HepG2 (cell line): ENCODE results near the gene SGIP1. TPM values are rescaled to one million over a fixed set of nuclear protein-coding genes. Genes with fewer than 3 reads are reported as not detected.

ENCODE experiments used
- ATAC-seq: fragments of 200-7000 bp; cut with Tn5 transposase; 3 replicates; pipeline ENCODE4 v1.9.1; 2020; ENCODE audit warnings: mild to moderate bottlenecking, moderate library complexity
- BruUV-seq: library from RNA; stranded (reverse); fragments of 400-500 nt; replicated peaks from 2 replicates; lab custom pipeline; 2021; lab: Mats Ljungman, UMichigan
- CTCF ChIA-PET: fragments of 300-600 bp; formaldehyde crosslinking; extraction: SDS; loops from one replicate; lab custom pipeline; 2021; ENCODE audit warnings: low total read pairs, inconsistent platforms, low intra/inter-chr PET ratio; lab: Yijun Ruan, JAX
- POLR2A ChIA-PET: fragments of 350-600 bp; sonication (Branson Sonifier 250); formaldehyde crosslinking; loops from one replicate; lab custom pipeline; 2020; ENCODE audit warnings: antibody characterized with exemption, inconsistent platforms; lab: Yijun Ruan, JAX
- DNase-seq: peaks from one replicate; pipeline ENCODE4 v3.0.0-alpha.2; 2015; ENCODE audit warnings: low spot score
- FAIRE-seq: peaks from 3 replicates; lab custom pipeline; 2011; peaks lifted over from hg19 to GRCh38; lab: Jason Lieb, UNC
- H2AFZ ChIP-seq: one replicate; pipeline ENCODE4 v1.6.1; 2011; ENCODE audit warnings: low read length, inconsistent platforms
- H3K27ac ChIP-seq: fragments of 300-600 bp; 3 replicates; pipeline ENCODE4 v1.8.0; 2011; ENCODE audit warnings: mixed run types, mild to moderate bottlenecking, mixed read lengths, low read length, inconsistent platforms; ENCODE audit not compliant: insufficient read depth; ENCODE audit errors: extremely low read length
- H3K27me3 ChIP-seq, 2 experiments: fragments of 200-600 bp in 1 of 2; 2 replicates in 1 of 2; 3 replicates in 1 of 2; pipeline versions ENCODE4 v1.6.0 to v1.8.0; 2011; ENCODE audit warnings: low read length in 2 of 2, mild to moderate bottlenecking in 2 of 2, moderate library complexity in 2 of 2, inconsistent platforms in 1 of 2; ENCODE audit not compliant: insufficient read depth in 2 of 2, control insufficient read depth in 1 of 2
- H3K36me3 ChIP-seq, 2 experiments: fragments of 200-600 bp in 1 of 2; replicated peaks in 1 of 2; 2 replicates in 1 of 2; 3 replicates in 1 of 2; pipeline versions ENCODE4 v1.5.1 to v1.8.0; 2011; ENCODE audit warnings: low read length in 2 of 2, inconsistent platforms in 1 of 2; ENCODE audit not compliant: insufficient read depth in 2 of 2, control insufficient read depth in 1 of 2
- H3K4me1 ChIP-seq: 2 replicates; pipeline ENCODE4 v1.5.1; 2012; ENCODE audit warnings: low read length, inconsistent platforms; ENCODE audit not compliant: insufficient read depth
- H3K4me2 ChIP-seq: 2 replicates; pipeline ENCODE4 v1.6.0; 2011; ENCODE audit warnings: low read depth, low read length, inconsistent platforms
- H3K4me3 ChIP-seq, 3 experiments: fragments of 200-600 bp in 1 of 3; sonication (generic), shearing (Covaris generic) in 1 of 3; replicated peaks in 1 of 3; 2 replicates each; pipeline ENCODE4 v1.5.1; 2011 to 2016; ENCODE audit warnings: low read length in 3 of 3, inconsistent platforms in 2 of 3, low read depth in 2 of 3, mild to moderate bottlenecking in 2 of 3, control low read depth in 1 of 3, mixed read lengths in 1 of 3; ENCODE audit not compliant: insufficient read depth in 1 of 3
- H3K79me2 ChIP-seq: one replicate; pipeline ENCODE4 v1.6.1; 2011; ENCODE audit warnings: low read length, inconsistent platforms; ENCODE audit not compliant: insufficient read depth
- H3K9ac ChIP-seq: 2 replicates; pipeline ENCODE4 v1.6.0; 2011; ENCODE audit warnings: mild to moderate bottlenecking, low read depth, low read length, inconsistent platforms; ENCODE audit not compliant: insufficient read depth
- H3K9me3 ChIP-seq: 2 replicates; pipeline ENCODE4 v1.5.1; 2012; ENCODE audit warnings: mild to moderate bottlenecking, low read length
- H4K20me1 ChIP-seq: 2 replicates; pipeline ENCODE4 v1.6.0; 2011; ENCODE audit warnings: inconsistent platforms, mild to moderate bottlenecking, low read length, moderate library complexity; ENCODE audit not compliant: insufficient read depth
- ARNT2 ChIP-seq: sonication (generic); formaldehyde crosslinking; IDR thresholded peaks from 2 replicates; pipeline ENCODE4 v1.8.0; 2022; ENCODE audit warnings: mild to moderate bottlenecking, low read depth, missing genetic modification reagents, moderate library complexity
- HOXD1 ChIP-seq: sonication (generic); formaldehyde crosslinking; IDR thresholded peaks from 2 replicates; pipeline ENCODE4 v1.5.0; 2020; ENCODE audit warnings: missing genetic modification reagents
- MAFG ChIP-seq: sonication (generic); formaldehyde crosslinking; IDR thresholded peaks from 2 replicates; pipeline ENCODE4 v1.5.1; 2020; ENCODE audit warnings: mild to moderate bottlenecking, missing genetic modification reagents
- NCOA2 ChIP-seq: sonication (generic); formaldehyde crosslinking; IDR thresholded peaks from 2 replicates; pipeline ENCODE4 v1.8.0; 2022; ENCODE audit warnings: inconsistent platforms
- RAD21 ChIP-seq: fragments of 450-650 bp; formaldehyde crosslinking; IDR thresholded peaks from 2 replicates; pipeline ENCODE4 v1.5.0; 2020; ENCODE audit warnings: mild to moderate bottlenecking
- RORA ChIP-seq: sonication (generic); formaldehyde crosslinking; IDR thresholded peaks from 2 replicates; pipeline ENCODE4 v1.5.0; 2020; ENCODE audit warnings: mild to moderate bottlenecking, missing genetic modification reagents, moderate library complexity
- SCMH1 ChIP-seq: sonication (generic); formaldehyde crosslinking; IDR thresholded peaks from 2 replicates; pipeline ENCODE4 v1.9.0; 2021; ENCODE audit warnings: missing genetic modification reagents, mild to moderate bottlenecking, borderline replicate concordance
- STAT5B ChIP-seq: sonication (generic); formaldehyde crosslinking; IDR thresholded peaks from 2 replicates; pipeline ENCODE4 v1.4.0; 2020; ENCODE audit warnings: missing genetic modification reagents
- TBP ChIP-seq: sonication (generic); formaldehyde crosslinking; IDR thresholded peaks from 2 replicates; pipeline ENCODE4 v1.5.0; 2020; ENCODE audit warnings: missing genetic modification reagents
- THAP11 ChIP-seq: IDR thresholded peaks from 2 replicates; pipeline ENCODE4 v1.6.1; 2016; ENCODE audit warnings: missing biosample characterization, missing genetic modification reagents
- ZBTB20 ChIP-seq: sonication (generic); formaldehyde crosslinking; IDR thresholded peaks from 2 replicates; pipeline ENCODE4 v1.8.1; 2023; ENCODE audit warnings: missing genetic modification reagents, low read depth, mild to moderate bottlenecking, borderline replicate concordance
- ZBTB8A ChIP-seq: sonication (generic); formaldehyde crosslinking; IDR thresholded peaks from 2 replicates; pipeline ENCODE4 v1.4.0; 2020; ENCODE audit warnings: mild to moderate bottlenecking, low read depth, missing genetic modification reagents, borderline replicate concordance
- ZFYVE20 ChIP-seq: sonication (generic); formaldehyde crosslinking; IDR thresholded peaks from 2 replicates; pipeline ENCODE4 v1.8.0; 2023; ENCODE audit warnings: low read depth, mild to moderate bottlenecking, moderate library complexity, missing genetic modification reagents, borderline replicate concordance
- ZNF205 ChIP-seq: IDR thresholded peaks from 2 replicates; pipeline ENCODE4 v1.6.1; 2018; ENCODE audit warnings: missing biosample characterization, missing genetic modification reagents
- ZNF496 ChIP-seq: sonication (generic); formaldehyde crosslinking; IDR thresholded peaks from 2 replicates; pipeline ENCODE4 v1.8.1; 2023; ENCODE audit warnings: mild to moderate bottlenecking, moderate library complexity, missing genetic modification reagents; ENCODE audit not compliant: insufficient replicate concordance
- ZNF577 ChIP-seq: sonication (generic); formaldehyde crosslinking; IDR thresholded peaks from 2 replicates; pipeline ENCODE4 v1.4.0; 2020; ENCODE audit warnings: mild to moderate bottlenecking, low read depth, missing genetic modification reagents, borderline replicate concordance
- ZNF780A ChIP-seq: sonication (generic); formaldehyde crosslinking; IDR thresholded peaks from 2 replicates; pipeline ENCODE4 v1.8.0; 2022; ENCODE audit warnings: mild to moderate bottlenecking, missing genetic modification reagents, moderate library complexity
- WGBS: methylation state at CpG from one replicate; pipeline ENCODE4 v1.1.6; 2017; ENCODE audit warnings: low lambda C conversion rate; 5-methylcytosine and 5-hydroxymethylcytosine counted together
- in situ Hi-C: cut with HindIII; loops from 2 replicates; pipeline ENCODE4 v1.10.0; 2017; ENCODE audit warnings: low pct_unique_long_range_greater_than_20kb; ENCODE audit not compliant: extremely low pct_ligation_motif_present
- intact Hi-C: fragments of 100-400 bp; cut with micrococcal nuclease; formaldehyde crosslinking; loops from one replicate; pipeline ENCODE4 v1.10.0; 2022; ENCODE audit not compliant: unreplicated experiment
- polyA plus RNA-seq, 8 experiments: library from polyadenylated mRNA; depleted of rRNA in 3 of 8; stranded (reverse) in 7 of 8; unstranded in 1 of 8; fragments of >200 nt; fragmentation: Illumina TruSeq in 4 of 8; extraction: Trizol in 4 of 8; gene quantifications; 2 replicates each; pipeline versions ENCODE4 v1.2.1 to v1.2.3, GENCODE V29; 2011 to 2016; ENCODE audit warnings: low read depth in 4 of 8, missing spikeins in 1 of 8, mixed read lengths in 1 of 8; ENCODE audit not compliant: insufficient read depth in 1 of 8
- total RNA-seq, 5 experiments: library from RNA; depleted of rRNA; stranded (reverse); fragments of >200 nt; fragmentation: Illumina TruSeq; extraction: Trizol; gene quantifications; 2 replicates each; pipeline ENCODE4 v1.2.3, GENCODE V29; 2016; ENCODE audit warnings: low read depth in 1 of 5
- TF ChIP-seq, protein P1 (sequence below): sonication (generic); formaldehyde crosslinking; IDR thresholded peaks from 2 replicates; pipeline ENCODE4 v1.5.0; 2020; ENCODE audit warnings: missing genetic modification reagents
- TF ChIP-seq, protein P2 (sequence below): sonication (generic); formaldehyde crosslinking; IDR thresholded peaks from 2 replicates; pipeline ENCODE4 v1.8.1; 2023; ENCODE audit warnings: mild to moderate bottlenecking, missing genetic modification reagents, borderline replicate concordance
- TF ChIP-seq, protein P3 (sequence below): sonication (generic); formaldehyde crosslinking; IDR thresholded peaks from 2 replicates; pipeline ENCODE4 v1.5.0; 2020; ENCODE audit warnings: mild to moderate bottlenecking, missing genetic modification reagents, borderline replicate concordance

Gene SGIP1
- total and polyA plus RNA-seq, 2 of the 13 experiments (the other 11 are each of a cell fraction or from before 2014, with no cell fraction given) = not detected

DNA sequence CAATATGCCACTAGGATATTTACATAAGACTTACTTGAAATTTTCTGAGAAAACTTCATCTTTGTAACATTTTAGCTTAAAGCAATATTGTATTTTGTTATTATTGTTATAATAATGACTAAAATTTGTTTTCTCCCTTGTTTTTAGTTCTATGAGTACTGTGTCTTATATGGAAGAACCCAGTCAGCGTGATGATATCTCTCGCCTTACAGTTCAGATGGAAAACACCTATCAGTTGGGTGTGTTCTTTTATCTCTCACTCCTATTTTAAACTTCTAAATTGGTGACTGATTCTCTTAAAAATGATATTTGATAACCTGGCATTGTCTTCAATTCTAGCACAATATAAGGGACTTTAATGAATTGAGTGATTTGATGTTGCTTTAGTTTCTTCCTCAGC, 236.3 kb downstream of the SGIP1 start:
- no peak overlapping the region for H3K27ac ChIP-seq
- H3K9me3 ChIP-seq = no peaks in the 10 kb centered on the region
- 74% methylated on average over 2 of the region's 2 CpGs for WGBS
- no peak for FAIRE-seq
- intact Hi-C loops = no loop called here
- H3K4me3 ChIP-seq = no peak overlapping the region
- no peaks in the 10 kb centered on the region for H4K20me1 ChIP-seq
- ATAC-seq = no peak
- H3K36me3 ChIP-seq = no peaks in the 10 kb centered on the region
- no peak for DNase-seq
- no peak overlapping the region for H3K9ac ChIP-seq
- ChIA-PET CTCF (no interaction called here), POLR2A (no interaction called here)
- no peak overlapping the region for H2AFZ ChIP-seq
- in situ Hi-C loops = no loop called here
- H3K79me2 ChIP-seq = no peaks in the 10 kb centered on the region
- H3K4me2 ChIP-seq = no peak overlapping the region
- no peaks in the 10 kb centered on the region for H3K4me1 ChIP-seq
- no peaks in the 10 kb centered on the region for H3K27me3 ChIP-seq
- no TSS peak for BruUV-seq
- TF ChIP-seq ZNF780A (CRISPR knock-in tag) = no peak
- TF ChIP-seq ZFYVE20 (CRISPR knock-in tag) = no peak
- no peak for TF ChIP-seq ZNF496 (CRISPR knock-in tag)
- no peak for TF ChIP-seq RORA (CRISPR knock-in tag)
- TF ChIP-seq ZNF205 = no peak
- no peak for TF ChIP-seq SCMH1 (CRISPR knock-in tag)
- no peak for TF ChIP-seq STAT5B (CRISPR knock-in tag)
- no peak for TF ChIP-seq TBP (CRISPR knock-in tag)
- TF ChIP-seq, protein P1, sequence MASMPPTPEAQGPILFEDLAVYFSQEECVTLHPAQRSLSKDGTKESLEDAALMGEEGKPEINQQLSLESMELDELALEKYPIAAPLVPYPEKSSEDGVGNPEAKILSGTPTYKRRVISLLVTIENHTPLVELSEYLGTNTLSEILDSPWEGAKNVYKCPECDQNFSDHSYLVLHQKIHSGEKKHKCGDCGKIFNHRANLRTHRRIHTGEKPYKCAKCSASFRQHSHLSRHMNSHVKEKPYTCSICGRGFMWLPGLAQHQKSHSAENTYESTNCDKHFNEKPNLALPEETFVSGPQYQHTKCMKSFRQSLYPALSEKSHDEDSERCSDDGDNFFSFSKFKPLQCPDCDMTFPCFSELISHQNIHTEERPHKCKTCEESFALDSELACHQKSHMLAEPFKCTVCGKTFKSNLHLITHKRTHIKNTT (CRISPR knock-in tag) = no peak
- TF ChIP-seq HOXD1 (CRISPR knock-in tag) = no peak
- TF ChIP-seq ZNF577 = no peak
- TF ChIP-seq, protein P2, sequence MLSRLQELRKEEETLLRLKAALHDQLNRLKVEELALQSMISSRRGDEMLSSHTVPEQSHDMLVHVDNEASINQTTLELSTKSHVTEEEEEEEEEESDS (CRISPR knock-in tag) = no peak
- TF ChIP-seq ZBTB8A (CRISPR knock-in tag) = no peak
- TF ChIP-seq RAD21 (CRISPR knock-in tag) = no peak
- TF ChIP-seq, protein P3, sequence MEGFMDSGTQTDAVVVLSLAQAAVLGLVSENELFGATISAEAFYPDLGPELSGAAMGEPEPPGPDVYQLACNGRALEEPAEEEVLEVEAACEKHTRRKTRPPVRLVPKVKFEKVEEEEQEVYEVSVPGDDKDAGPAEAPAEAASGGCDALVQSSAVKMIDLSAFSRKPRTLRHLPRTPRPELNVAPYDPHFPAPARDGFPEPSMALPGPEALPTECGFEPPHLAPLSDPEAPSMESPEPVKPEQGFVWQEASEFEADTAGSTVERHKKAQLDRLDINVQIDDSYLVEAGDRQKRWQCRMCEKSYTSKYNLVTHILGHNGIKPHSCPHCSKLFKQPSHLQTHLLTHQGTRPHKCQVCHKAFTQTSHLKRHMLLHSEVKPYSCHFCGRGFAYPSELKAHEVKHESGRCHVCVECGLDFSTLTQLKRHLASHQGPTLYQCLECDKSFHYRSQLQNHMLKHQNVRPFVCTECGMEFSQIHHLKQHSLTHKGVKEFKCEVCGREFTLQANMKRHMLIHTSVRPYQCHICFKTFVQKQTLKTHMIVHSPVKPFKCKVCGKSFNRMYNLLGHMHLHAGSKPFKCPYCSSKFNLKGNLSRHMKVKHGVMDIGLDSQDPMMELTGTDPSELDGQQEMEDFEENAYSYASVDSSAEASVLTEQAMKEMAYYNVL (CRISPR knock-in tag) = no peak
- no peak for TF ChIP-seq NCOA2
- TF ChIP-seq MAFG (CRISPR knock-in tag) = no peak
- TF ChIP-seq ZBTB20 (CRISPR knock-in tag) = no peak
- TF ChIP-seq ARNT2 (CRISPR knock-in tag) = no peak
- no peak for TF ChIP-seq THAP11 (CRISPR knock-in tag)
